HepG2 (cell line): Measurements from ENCODE around the gene COX15. TPM values are rescaled to one million over a fixed set of nuclear protein-coding genes. Genes with fewer than 3 reads are reported as not detected.
A peak's percentile ranks its signal among the peaks of the same experiment; 100 is the strongest.

ENCODE experiments used
- BORCS8-MEF2B ChIP-seq: sonication (generic); formaldehyde crosslinking; IDR thresholded peaks from 2 replicates; pipeline ENCODE4 v1.8.0; 2022; ENCODE audit warnings: mild to moderate bottlenecking, missing genetic modification reagents
- CENPBD1 ChIP-seq: sonication (generic); formaldehyde crosslinking; IDR thresholded peaks from 2 replicates; pipeline ENCODE4 v1.8.0; 2022; ENCODE audit warnings: missing genetic modification reagents, low read depth, mild to moderate bottlenecking, borderline replicate concordance
- ERF ChIP-seq: IDR thresholded peaks from 2 replicates; pipeline ENCODE4 v1.6.1; 2018; ENCODE audit warnings: missing biosample characterization, missing genetic modification reagents
- FOXK1 ChIP-seq: sonication (generic); formaldehyde crosslinking; IDR thresholded peaks from 2 replicates; pipeline ENCODE4 v1.4.0; 2020; ENCODE audit warnings: low read depth, missing genetic modification reagents, borderline replicate concordance
- HES4 ChIP-seq: sonication (generic); formaldehyde crosslinking; IDR thresholded peaks from 2 replicates; pipeline ENCODE4 v1.9.0; 2021; ENCODE audit warnings: mild to moderate bottlenecking, missing genetic modification reagents, borderline replicate concordance
- HOXA9 ChIP-seq: sonication (generic); formaldehyde crosslinking; IDR thresholded peaks from 2 replicates; pipeline ENCODE4 v1.8.1; 2022; ENCODE audit warnings: missing genetic modification reagents, mild to moderate bottlenecking, moderate library complexity, borderline replicate concordance
- MEIS1 ChIP-seq: sonication (generic); formaldehyde crosslinking; IDR thresholded peaks from 2 replicates; pipeline ENCODE4 v1.9.0; 2021; ENCODE audit warnings: mild to moderate bottlenecking, missing genetic modification reagents, moderate library complexity, borderline replicate concordance
- RBFOX2 ChIP-seq: fragments of 200-400 bp; formaldehyde crosslinking; IDR thresholded peaks from 2 replicates; pipeline ENCODE4 v1.6.1; 2017; ENCODE audit warnings: low read depth, mild to moderate bottlenecking, low read length
- SATB2 ChIP-seq: sonication (generic); formaldehyde crosslinking; IDR thresholded peaks from 2 replicates; pipeline ENCODE4 v1.5.0; 2020; ENCODE audit warnings: missing genetic modification reagents
- SMARCE1 ChIP-seq: fragments of 450-650 bp; IDR thresholded peaks from 2 replicates; pipeline ENCODE4 v1.6.1; 2017; ENCODE audit warnings: borderline replicate concordance
- TCF12 ChIP-seq, 2 experiments: fragments of 450-650 bp in 1 of 2; sonication (generic) in 1 of 2; formaldehyde crosslinking in 1 of 2; IDR thresholded peaks; 2 replicates each; pipeline versions ENCODE4 v1.6.1 to v1.8.0; 2017 to 2022; ENCODE audit warnings: antibody characterized with exemption in 1 of 2, mild to moderate bottlenecking in 1 of 2, missing genetic modification reagents in 1 of 2, moderate library complexity in 1 of 2
- XRCC5 ChIP-seq: fragments of 200-400 bp; formaldehyde crosslinking; optimal IDR thresholded peaks from 2 replicates; pipeline ENCODE3; 2017; ENCODE audit warnings: mild to moderate bottlenecking, low read length
- ZC3H13 ChIP-seq: sonication (generic); formaldehyde crosslinking; IDR thresholded peaks from 2 replicates; pipeline ENCODE4 v1.8.1; 2023; ENCODE audit warnings: mild to moderate bottlenecking, missing genetic modification reagents, moderate library complexity
- ZC3H4 ChIP-seq: sonication (generic); formaldehyde crosslinking; IDR thresholded peaks from 2 replicates; pipeline ENCODE4 v1.4.0; 2020; ENCODE audit warnings: missing genetic modification reagents, borderline replicate concordance
- ZFP36L1 ChIP-seq: sonication (generic); formaldehyde crosslinking; IDR thresholded peaks from 2 replicates; pipeline ENCODE4 v1.8.0; 2022; ENCODE audit warnings: mild to moderate bottlenecking, missing genetic modification reagents, moderate library complexity
- ZFP36L2 ChIP-seq: sonication (generic); formaldehyde crosslinking; IDR thresholded peaks from 2 replicates; pipeline ENCODE4 v1.4.0; 2020; ENCODE audit warnings: missing genetic modification reagents
- ZHX2 ChIP-seq, 2 experiments: sonication (generic) in 1 of 2; formaldehyde crosslinking in 1 of 2; IDR thresholded peaks; 2 replicates each; pipeline versions ENCODE4 v1.6.1 to v1.9.0; 2014 to 2022; ENCODE audit warnings: antibody characterized with exemption in 1 of 2, borderline replicate concordance in 1 of 2, inconsistent platforms in 1 of 2, low read depth in 1 of 2, missing genetic modification reagents in 1 of 2
- ZNF101 ChIP-seq: sonication (generic); formaldehyde crosslinking; IDR thresholded peaks from 2 replicates; pipeline ENCODE4 v1.4.0; 2020; ENCODE audit warnings: mild to moderate bottlenecking, low read depth, missing genetic modification reagents, borderline replicate concordance
- ZNF724P ChIP-seq: sonication (generic); formaldehyde crosslinking; IDR thresholded peaks from 2 replicates; pipeline ENCODE4 v1.8.0; 2022; ENCODE audit warnings: missing genetic modification reagents, borderline replicate concordance
- ZNF775 ChIP-seq: sonication (generic); formaldehyde crosslinking; IDR thresholded peaks from 2 replicates; pipeline ENCODE4 v1.4.0; 2020; ENCODE audit warnings: missing genetic modification reagents, mild to moderate bottlenecking, moderate library complexity, borderline replicate concordance
- polyA plus RNA-seq, 8 experiments: library from polyadenylated mRNA; depleted of rRNA in 3 of 8; stranded (reverse) in 7 of 8; unstranded in 1 of 8; fragments of >200 nt; fragmentation: Illumina TruSeq in 4 of 8; extraction: Trizol in 4 of 8; gene quantifications; 2 replicates each; pipeline versions ENCODE4 v1.2.1 to v1.2.3, GENCODE V29; 2011 to 2016; ENCODE audit warnings: low read depth in 4 of 8, missing spikeins in 1 of 8, mixed read lengths in 1 of 8; ENCODE audit not compliant: insufficient read depth in 1 of 8
- total RNA-seq, 5 experiments: library from RNA; depleted of rRNA; stranded (reverse); fragments of >200 nt; fragmentation: Illumina TruSeq; extraction: Trizol; gene quantifications; 2 replicates each; pipeline ENCODE4 v1.2.3, GENCODE V29; 2016; ENCODE audit warnings: low read depth in 1 of 5
- TF ChIP-seq, protein P1 (sequence below): sonication (generic); formaldehyde crosslinking; IDR thresholded peaks from 2 replicates; pipeline ENCODE4 v1.4.0; 2020; ENCODE audit warnings: missing genetic modification reagents

The COX15 gene
- total and polyA plus RNA-seq, 2 of the 13 experiments (the other 11 are each of a cell fraction or from before 2014, with no cell fraction given): 19.2 to 44.7 TPM

- TF ChIP-seq ZHX2 (IDR thresholded peaks at IDR 0.05; ENCODE audit: low read depth) (no peak), ZHX2 (CRISPR knock-in tag; IDR thresholded peaks at IDR 0.05; ENCODE audit: borderline replicate concordance) (no peak), TCF12 (IDR thresholded peaks at IDR 0.05) (no peak), TCF12 (CRISPR knock-in tag; IDR thresholded peaks at IDR 0.05) (no peak), ERF (CRISPR knock-in tag) (peak; percentile 81), SMARCE1 (no peak), FOXK1 (CRISPR knock-in tag) (peak; percentile 81), BORCS8-MEF2B (0 out of 2 replicates have a peak, but pooled peaks have one; percentile 66), SATB2 (CRISPR knock-in tag) (peak; percentile 63; the same call in 1 of the 2 replicates), HOXA9 (CRISPR knock-in tag) (peak; percentile 73), MEIS1 (CRISPR knock-in tag) (no peak), ZFP36L2 (no peak; the same call in 1 of the 2 replicates), ZC3H4 (CRISPR knock-in tag) (peak; percentile 79; the same call in 1 of the 2 replicates), ZC3H13 (peak; percentile 66; the same call in 1 of the 2 replicates), CENPBD1 (CRISPR knock-in tag) (no peak), ZNF775 (0 out of 2 replicates have a peak, but pooled peaks have one; percentile 30), XRCC5 (peak; percentile 72), ZFP36L1 (CRISPR knock-in tag) (no peak; the same call in 1 of the 2 replicates), RBFOX2 (peak; percentile 97), HES4 (CRISPR knock-in tag) (peak; percentile 86; the same call in 1 of the 2 replicates), ZNF724P (no peak), ZNF101 (CRISPR knock-in tag) (no peak)
- TF ChIP-seq, protein P1, sequence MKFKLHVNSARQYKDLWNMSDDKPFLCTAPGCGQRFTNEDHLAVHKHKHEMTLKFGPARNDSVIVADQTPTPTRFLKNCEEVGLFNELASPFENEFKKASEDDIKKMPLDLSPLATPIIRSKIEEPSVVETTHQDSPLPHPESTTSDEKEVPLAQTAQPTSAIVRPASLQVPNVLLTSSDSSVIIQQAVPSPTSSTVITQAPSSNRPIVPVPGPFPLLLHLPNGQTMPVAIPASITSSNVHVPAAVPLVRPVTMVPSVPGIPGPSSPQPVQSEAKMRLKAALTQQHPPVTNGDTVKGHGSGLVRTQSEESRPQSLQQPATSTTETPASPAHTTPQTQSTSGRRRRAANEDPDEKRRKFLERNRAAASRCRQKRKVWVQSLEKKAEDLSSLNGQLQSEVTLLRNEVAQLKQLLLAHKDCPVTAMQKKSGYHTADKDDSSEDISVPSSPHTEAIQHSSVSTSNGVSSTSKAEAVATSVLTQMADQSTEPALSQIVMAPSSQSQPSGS (CRISPR knock-in tag): peak; percentile 76
Observed at GRCh38 chr10:99732033-99732842, at the start of gene COX15, which contains the start of gene CUTC (continued).
